ENCODE measurements around the gene IGFBP2.

- no peak for TF ChIP-seq CTCF (conservative IDR thresholded peaks at IDR 0.05)
- no peak for TF ChIP-seq ZFX (IDR thresholded peaks at IDR 0.05)
Measured at GRCh38 chr2:216591480-216591879, 41.7 kb upstream of the IGFBP2 start.
